ENCODE results near the gene PLA2G2C. TPM values are rescaled to one million over a fixed set of nuclear protein-coding genes. Genes with fewer than 3 reads are reported as not detected.
"Not testable (repeated sequence)": the region's sequence is repeated elsewhere in the genome, so short reads cannot be mapped to it uniquely, and the experiment has no call there.

Gene PLA2G2C
- total and polyA plus RNA-seq, 2 donors (not counting 3 experiments of a cell fraction or from before 2014, with no cell fraction given), result not detected

- DNase-seq (ENCODE audit: low read depth, low spot score), result no peak
- H3K4me1 ChIP-seq (ENCODE audit: control insufficient read depth, extremely low read depth, insufficient read depth, low read length), result no peaks in the 10 kb centered on the region
- no TSS peak for BruUV-seq (replicated peaks)
- H2AFZ ChIP-seq (ENCODE audit: low read depth, low read length), result no peak overlapping the region
- H3K9me3 ChIP-seq (replicated peaks; ENCODE audit: control insufficient read depth, insufficient read depth, low read length), result no peaks in the 10 kb centered on the region
- H3K36me3 ChIP-seq (ENCODE audit: control insufficient read depth in 2 of 2, extremely low read depth in 1 of 2, insufficient read depth in 2 of 2, low read length in 2 of 2), result no peaks in the 10 kb centered on the region
- no peaks in the 10 kb centered on the region for H4K20me1 ChIP-seq (replicated peaks; ENCODE audit: control insufficient read depth, extremely low read depth, insufficient read depth, low read length)
- H3K27me3 ChIP-seq (ENCODE audit: control insufficient read depth in 2 of 2, insufficient read depth in 2 of 2, low read length in 2 of 2), result peaks cover 0 to 6% of the 10 kb centered on the region in 2 experiments
- no peaks in the 10 kb centered on the region for H3K9me1 ChIP-seq (replicated peaks; ENCODE audit: control insufficient read depth, extremely low read depth, insufficient read depth, low read length)
- POLR2A ChIA-PET, result no interaction called here
- no peak for TF ChIP-seq EZH2 (IDR thresholded peaks at IDR 0.05; ENCODE audit: borderline replicate concordance, low read depth, low read length, severe bottlenecking)
- CTCF ChIA-PET, result no interaction called here
- H3K79me2 ChIP-seq (ENCODE audit: control insufficient read depth, insufficient read depth, low read length), result no peaks in the 10 kb centered on the region
- FAIRE-seq, result no peak
- no peak overlapping the region for H3K27ac ChIP-seq (ENCODE audit: insufficient read depth, low read depth, low read length)
- no peak overlapping the region for H3K4me2 ChIP-seq (ENCODE audit: insufficient read depth, low read length)
- dilution Hi-C loops (cut with MboI; ENCODE audit: extremely low pct_ligation_motif_present, low sequenced_read_pairs), result no loop called here
- no peak overlapping the region for H3K9ac ChIP-seq (replicated peaks; ENCODE audit: extremely low read depth, insufficient read depth, low read length)
- intact Hi-C loops (cut with micrococcal nuclease), result no loop called here
- no peak overlapping the region for H3K4me3 ChIP-seq (replicated peaks in 1 of 3; ENCODE audit: insufficient read depth in 1 of 3, low read depth in 1 of 3, low read length in 3 of 3)
Observed at GRCh38 chr1:20223106-20223505, 36.8 kb upstream of the PLA2G2C start.

GRCh38 chr1:20220036-20220435 lies 33.7 kb upstream of the PLA2G2C start:
- H3K9me1 ChIP-seq (replicated peaks; ENCODE audit: control insufficient read depth, extremely low read depth, insufficient read depth, low read length), result no peaks in the 10 kb centered on the region
- H3K79me2 ChIP-seq (ENCODE audit: control insufficient read depth, insufficient read depth, low read length), result no peaks in the 10 kb centered on the region
- intact Hi-C loops (cut with micrococcal nuclease), result no loop called here
- H3K4me3 ChIP-seq (replicated peaks in 1 of 3; ENCODE audit: insufficient read depth in 1 of 3, low read depth in 1 of 3, low read length in 3 of 3), result no peak overlapping the region
- H3K27ac ChIP-seq (ENCODE audit: insufficient read depth, low read depth, low read length), result no peak overlapping the region
- TF ChIP-seq MYC (IDR thresholded peaks at IDR 0.05; ENCODE audit: low read depth, low read length) (no peak), EZH2 (IDR thresholded peaks at IDR 0.05; ENCODE audit: borderline replicate concordance, low read depth, low read length, severe bottlenecking) (no peak), FOS (IDR thresholded peaks at IDR 0.05; ENCODE audit: borderline replicate concordance, insufficient read depth, low read length) (no peak), POLR2A (IDR thresholded peaks at IDR 0.05; ENCODE audit: low read depth, low read length) (no peak), MAX (IDR thresholded peaks at IDR 0.05; ENCODE audit: insufficient read depth, insufficient read length) (no peak), POLR2AphosphoS5 (IDR thresholded peaks at IDR 0.05; ENCODE audit: insufficient read depth, low read depth, low read length) (no peak), CTCF (IDR thresholded peaks at IDR 0.05; ENCODE audit: extremely low read depth in 1 of 2, insufficient read depth in 1 of 2, low read depth in 1 of 2, low read length in 2 of 2) (no peak), GATA2 (IDR thresholded peaks at IDR 0.05; ENCODE audit: insufficient read depth, insufficient read length, low read depth, low read length) (no peak), JUN (IDR thresholded peaks at IDR 0.05; ENCODE audit: borderline replicate concordance, insufficient read depth, insufficient read length, low read depth) (no peak)
- H3K36me3 ChIP-seq (ENCODE audit: control insufficient read depth in 2 of 2, extremely low read depth in 1 of 2, insufficient read depth in 2 of 2, low read length in 2 of 2), result no peaks in the 10 kb centered on the region
- ChIA-PET POLR2A (interaction anchor here (0.6 kb wide), 1 partner anchor 265 kb away, joined by 3 read pairs; no protein-coding TSS in a partner anchor), CTCF (interaction anchor here (0.9 to 1.9 kb wide), 3 partner anchors 9 to 68 kb away, joined by 3 to 7 read pairs (median 3); no protein-coding TSS in a partner anchor)
- H4K20me1 ChIP-seq (replicated peaks; ENCODE audit: control insufficient read depth, extremely low read depth, insufficient read depth, low read length), result no peaks in the 10 kb centered on the region
- DNase-seq (ENCODE audit: low read depth, low spot score) (no peak), FAIRE-seq (no peak)
- H2AFZ ChIP-seq (ENCODE audit: low read depth, low read length), result no peak overlapping the region
- no peak overlapping the region for H3K9ac ChIP-seq (replicated peaks; ENCODE audit: extremely low read depth, insufficient read depth, low read length)
- H3K4me2 ChIP-seq (ENCODE audit: insufficient read depth, low read length), result no peak overlapping the region
- no peaks in the 10 kb centered on the region for H3K9me3 ChIP-seq (replicated peaks; ENCODE audit: control insufficient read depth, insufficient read depth, low read length)
- H3K27me3 ChIP-seq (ENCODE audit: control insufficient read depth in 2 of 2, insufficient read depth in 2 of 2, low read length in 2 of 2), result peaks cover 3 to 6% of the 10 kb centered on the region in 2 experiments
- dilution Hi-C loops (cut with MboI; ENCODE audit: extremely low pct_ligation_motif_present, low sequenced_read_pairs), result no loop called here
- no peaks in the 10 kb centered on the region for H3K4me1 ChIP-seq (ENCODE audit: control insufficient read depth, extremely low read depth, insufficient read depth, low read length)
- no TSS peak for BruUV-seq (replicated peaks)

- H3K9ac ChIP-seq (replicated peaks; ENCODE audit: extremely low read depth, insufficient read depth, low read length); H2AFZ ChIP-seq (ENCODE audit: low read depth, low read length); DNase-seq (ENCODE audit: low read depth, low spot score); intact Hi-C loops (cut with micrococcal nuclease); H3K9me1 ChIP-seq (replicated peaks; ENCODE audit: control insufficient read depth, extremely low read depth, insufficient read depth, low read length); H3K4me3 ChIP-seq (replicated peaks in 1 of 3; ENCODE audit: insufficient read depth in 1 of 3, low read depth in 1 of 3, low read length in 3 of 3); H3K4me2 ChIP-seq (ENCODE audit: insufficient read depth, low read length); FAIRE-seq; H4K20me1 ChIP-seq (replicated peaks; ENCODE audit: control insufficient read depth, extremely low read depth, insufficient read depth, low read length); H3K27me3 ChIP-seq (ENCODE audit: control insufficient read depth in 2 of 2, insufficient read depth in 2 of 2, low read length in 2 of 2); BruUV-seq (replicated peaks); H3K9me3 ChIP-seq (replicated peaks; ENCODE audit: control insufficient read depth, insufficient read depth, low read length); POLR2A ChIA-PET; H3K79me2 ChIP-seq (ENCODE audit: control insufficient read depth, insufficient read depth, low read length); H3K36me3 ChIP-seq (ENCODE audit: control insufficient read depth in 2 of 2, extremely low read depth in 1 of 2, insufficient read depth in 2 of 2, low read length in 2 of 2); dilution Hi-C loops (cut with MboI; ENCODE audit: extremely low pct_ligation_motif_present, low sequenced_read_pairs); H3K4me1 ChIP-seq (ENCODE audit: control insufficient read depth, extremely low read depth, insufficient read depth, low read length); H3K27ac ChIP-seq (ENCODE audit: insufficient read depth, low read depth, low read length): not testable (repeated sequence)
- CTCF ChIA-PET, result interaction anchor here (0.9 to 1.9 kb wide), 2 partner anchors 8 to 11 kb away, joined by 3 to 7 read pairs; no protein-coding TSS in a partner anchor
Observed at GRCh38 chr1:20219053-20219452, 32.7 kb upstream of the PLA2G2C start.

Data from endothelial cell of umbilical vein (primary cell).